RWPE2 (cell line): ENCODE data around the gene APOD.
"Not testable (repeated sequence)": the region's sequence is repeated elsewhere in the genome, so short reads cannot be mapped to it uniquely, and the experiment has no call there.

ENCODE experiments used
- ATAC-seq: fragments of 200-7000 bp; cut with Tn5 transposase; 3 replicates; pipeline ENCODE4 v1.9.1; 2021; ENCODE audit warnings: low read depth
- DNase-seq: peaks from one replicate; pipeline ENCODE4 v3.0.0-alpha.2; 2020; ENCODE audit warnings: low spot score
- H3K27ac ChIP-seq: fragments of 450-650 bp; 2 replicates; pipeline ENCODE4 v1.5.1; 2017; ENCODE audit warnings: mild to moderate bottlenecking; ENCODE audit not compliant: poor library complexity, severe bottlenecking
- H3K27me3 ChIP-seq: fragments of 250-450 bp; sonication (Bioruptor Pico); 2 replicates; pipeline ENCODE4 v1.5.1; 2021; ENCODE audit warnings: mild to moderate bottlenecking, moderate library complexity; ENCODE audit not compliant: insufficient read depth, poor library complexity, severe bottlenecking
- H3K36me3 ChIP-seq: fragments of 250-450 bp; sonication (Bioruptor Pico); 2 replicates; pipeline ENCODE4 v1.5.1; 2020; ENCODE audit warnings: low read depth, mild to moderate bottlenecking, moderate library complexity
- H3K4me1 ChIP-seq: fragments of 250-450 bp; sonication (Bioruptor Pico); 2 replicates; pipeline ENCODE4 v1.5.1; 2021; ENCODE audit warnings: mild to moderate bottlenecking, moderate library complexity; ENCODE audit not compliant: insufficient read depth, poor library complexity, severe bottlenecking
- H3K4me3 ChIP-seq: fragments of 250-450 bp; sonication (Bioruptor Pico); 2 replicates; pipeline ENCODE4 v1.5.1; 2021; ENCODE audit warnings: mild to moderate bottlenecking, moderate library complexity; ENCODE audit not compliant: severe bottlenecking
- H3K9me3 ChIP-seq: fragments of 250-450 bp; sonication (Bioruptor Pico); 2 replicates; pipeline ENCODE4 v1.5.1; 2021; ENCODE audit warnings: mild to moderate bottlenecking, moderate library complexity; ENCODE audit not compliant: severe bottlenecking

APOD gene

GRCh38 chr3:195624603-195625560, 41.1 kb upstream of the APOD start:
- H3K4me1 ChIP-seq, H3K9me3 ChIP-seq, H3K27me3 ChIP-seq, H3K4me3 ChIP-seq, H3K36me3 ChIP-seq, H3K27ac ChIP-seq: not testable (repeated sequence)
- DNase-seq, result peak; percentile 3
- peak; percentile 91 for ATAC-seq

DNA sequence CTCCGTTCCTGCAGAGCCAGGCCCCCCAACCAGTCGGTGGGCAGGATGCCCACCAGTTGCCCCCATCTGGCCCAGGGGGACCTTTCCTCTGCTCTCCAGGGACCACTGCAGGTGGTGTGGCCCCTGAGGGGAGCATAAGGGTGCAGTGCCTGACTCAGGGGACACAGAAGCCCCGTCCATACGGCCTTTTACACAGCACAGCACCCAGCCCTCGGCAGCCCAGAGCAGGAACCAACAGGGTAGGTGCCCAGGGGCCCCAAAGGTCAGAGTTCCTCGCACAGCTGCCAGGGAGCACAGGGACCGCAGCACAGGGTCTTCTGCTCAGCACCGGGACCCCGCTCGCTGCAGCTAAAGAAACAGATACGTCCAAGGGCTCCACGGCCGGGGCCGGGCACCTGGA, 40.4 kb upstream of the APOD start:
- not testable (repeated sequence) for H3K9me3 ChIP-seq, H3K4me3 ChIP-seq, H3K27ac ChIP-seq, H3K27me3 ChIP-seq, DNase-seq, H3K4me1 ChIP-seq, H3K36me3 ChIP-seq
- ATAC-seq, result peak; percentile 5; the same call in 1 of the 3 replicates

DNA sequence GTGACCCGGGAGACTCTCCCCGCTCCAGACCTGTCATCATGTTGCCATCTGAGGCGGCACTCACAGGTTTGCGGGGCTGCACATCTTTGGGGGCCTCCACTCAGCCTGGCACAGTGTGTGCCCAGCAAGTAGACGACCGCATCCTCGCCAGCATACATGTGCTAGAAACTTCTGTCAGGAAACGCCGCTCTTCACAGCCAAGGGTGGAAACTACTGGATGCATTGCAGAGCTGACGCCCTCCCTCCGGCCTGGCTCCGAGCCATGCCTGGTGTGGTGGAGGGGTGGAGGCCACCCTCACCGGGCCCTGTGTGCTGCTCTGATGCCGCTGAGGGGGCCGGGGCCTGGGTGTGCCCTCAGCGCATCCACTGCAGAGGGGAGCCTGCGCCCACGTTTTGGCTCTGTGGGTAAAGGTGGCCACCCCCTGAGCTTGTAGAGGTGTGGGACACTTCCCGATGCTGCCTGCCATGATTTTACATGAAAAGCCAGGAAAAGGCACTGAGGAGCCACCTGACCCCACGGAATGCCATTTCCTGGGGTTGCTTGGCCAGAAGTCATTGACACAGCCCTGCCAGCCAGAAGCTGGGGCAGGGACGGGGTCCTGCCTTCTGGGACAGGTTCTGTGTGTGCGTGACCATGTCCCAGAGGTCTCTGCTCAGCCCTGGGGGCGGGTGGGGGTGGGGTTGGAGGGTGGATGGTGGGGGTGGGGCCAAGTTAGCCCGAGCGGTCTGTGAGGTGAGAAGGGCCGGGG, 39.7 kb upstream of the APOD start:
- not testable (repeated sequence) for H3K27ac ChIP-seq, H3K36me3 ChIP-seq, H3K9me3 ChIP-seq, H3K4me3 ChIP-seq, ATAC-seq, H3K27me3 ChIP-seq, H3K4me1 ChIP-seq
- DNase-seq, result peak; percentile 18

DNA sequence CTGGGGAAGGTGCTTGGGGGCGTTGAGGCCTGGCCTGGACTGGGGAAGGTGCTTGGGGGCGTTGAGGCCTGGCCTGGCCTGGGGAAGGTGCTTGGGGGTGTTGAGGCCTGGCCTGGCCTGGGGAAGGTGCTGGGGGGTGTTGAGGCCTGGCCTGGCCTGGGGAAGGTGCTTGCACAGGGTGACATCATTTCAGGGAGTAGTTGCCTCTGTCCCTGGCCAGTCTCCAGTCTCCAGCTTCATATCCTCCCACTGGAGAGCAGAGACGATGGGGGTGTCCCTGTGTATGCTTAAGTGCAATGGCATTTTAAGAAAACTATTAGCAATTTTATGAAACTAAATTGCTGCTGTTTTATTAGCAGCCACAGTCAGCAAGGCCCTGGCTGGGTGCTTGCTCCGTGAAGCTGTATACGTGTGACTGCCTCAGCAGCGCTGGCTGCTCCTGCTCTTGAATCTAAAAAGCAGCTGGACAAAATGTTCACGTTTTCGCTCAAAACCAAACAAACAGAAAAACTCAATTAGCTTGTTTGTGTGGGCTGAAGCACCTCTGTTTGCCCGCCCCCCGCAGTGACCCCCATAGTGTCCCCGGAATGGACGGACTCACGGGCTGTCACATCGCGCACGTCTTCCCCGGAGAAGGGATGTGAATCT, 38.9 kb upstream of the APOD start:
- not testable (repeated sequence) for H3K27me3 ChIP-seq, H3K4me1 ChIP-seq, H3K4me3 ChIP-seq, H3K36me3 ChIP-seq, H3K9me3 ChIP-seq, H3K27ac ChIP-seq, ATAC-seq
- DNase-seq, result peak; percentile 13

GRCh38 chr3:195622012-195622411, 38.3 kb upstream of the APOD start:
- H3K36me3 ChIP-seq, ATAC-seq, H3K27ac ChIP-seq, H3K27me3 ChIP-seq, H3K4me1 ChIP-seq, H3K9me3 ChIP-seq, H3K4me3 ChIP-seq: not testable (repeated sequence)
- peak; percentile 17 for DNase-seq

DNA sequence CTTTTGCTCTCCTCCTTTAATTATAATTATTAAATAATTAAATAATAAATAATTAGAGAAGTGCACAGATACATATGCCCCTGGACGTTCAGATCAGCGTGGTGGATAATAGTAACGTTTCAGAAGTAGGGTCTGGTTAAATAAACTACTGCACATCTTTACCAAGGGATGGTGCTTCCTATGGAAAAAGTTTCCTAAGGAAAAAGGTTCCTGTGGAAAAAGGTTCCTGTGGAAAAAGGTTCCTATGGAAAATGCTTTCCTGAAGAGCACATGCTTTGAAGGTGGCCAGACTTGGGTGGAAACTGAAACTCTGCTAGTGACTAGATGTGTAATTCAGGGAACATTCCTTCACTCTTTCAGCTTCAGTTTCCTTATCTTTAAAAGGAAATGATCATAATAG, 37.4 kb upstream of the APOD start:
- H3K4me3 ChIP-seq, H3K27me3 ChIP-seq, H3K27ac ChIP-seq, DNase-seq, H3K9me3 ChIP-seq, ATAC-seq, H3K36me3 ChIP-seq, H3K4me1 ChIP-seq: not testable (repeated sequence)

GRCh38 chr3:195620476-195620875, 36.7 kb upstream of the APOD start:
- DNase-seq, result peak; percentile 26
- H3K9me3 ChIP-seq, H3K4me1 ChIP-seq, H3K36me3 ChIP-seq, ATAC-seq, H3K27ac ChIP-seq, H3K27me3 ChIP-seq, H3K4me3 ChIP-seq: not testable (repeated sequence)

DNA sequence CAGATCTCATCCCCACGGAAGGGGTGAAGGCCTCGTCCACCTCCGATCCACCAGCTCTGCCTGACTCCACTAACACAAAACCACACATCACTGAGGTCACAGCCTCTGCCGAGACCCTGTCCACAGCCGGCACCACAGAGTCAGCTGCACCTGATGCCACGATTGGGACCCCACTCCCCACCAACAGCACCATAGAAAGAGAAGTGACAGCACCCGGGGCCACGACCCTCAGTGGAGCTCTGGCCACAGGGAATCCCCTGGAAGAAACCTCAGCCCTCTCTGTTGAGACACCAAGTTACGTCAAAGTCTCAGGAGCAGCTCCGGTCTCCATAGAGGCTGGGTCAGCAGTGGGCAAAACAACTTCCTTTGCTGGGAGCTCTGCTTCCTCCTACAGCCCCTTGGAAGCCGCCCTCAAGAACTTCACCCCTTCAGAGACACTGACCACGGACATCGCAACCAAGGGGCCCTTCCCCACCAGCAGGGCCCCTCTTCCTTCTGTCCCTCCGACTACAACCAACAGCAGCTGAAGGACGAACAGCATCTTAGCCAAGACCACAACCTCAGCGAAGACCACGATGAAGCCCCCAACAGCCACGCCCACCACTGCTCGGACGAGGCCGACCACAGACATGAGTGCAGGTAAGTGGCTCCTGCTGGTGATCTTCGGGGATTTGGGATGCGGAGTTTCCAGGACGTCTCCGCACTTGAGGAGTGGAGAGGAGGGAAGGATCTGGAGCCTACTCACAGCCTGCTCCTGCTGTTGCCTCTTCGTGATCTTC, 36.0 kb upstream of the APOD start:
- H3K4me1 ChIP-seq, ATAC-seq, H3K4me3 ChIP-seq, H3K27me3 ChIP-seq, H3K9me3 ChIP-seq, H3K27ac ChIP-seq, H3K36me3 ChIP-seq: not testable (repeated sequence)
- DNase-seq, result peak; percentile 38

- ATAC-seq, H3K9me3 ChIP-seq: not testable (repeated sequence)
- DNase-seq, result peak; percentile 68
These were observed 34.3 kb upstream of the APOD start for GRCh38 chr3:195617784-195618659.

DNA sequence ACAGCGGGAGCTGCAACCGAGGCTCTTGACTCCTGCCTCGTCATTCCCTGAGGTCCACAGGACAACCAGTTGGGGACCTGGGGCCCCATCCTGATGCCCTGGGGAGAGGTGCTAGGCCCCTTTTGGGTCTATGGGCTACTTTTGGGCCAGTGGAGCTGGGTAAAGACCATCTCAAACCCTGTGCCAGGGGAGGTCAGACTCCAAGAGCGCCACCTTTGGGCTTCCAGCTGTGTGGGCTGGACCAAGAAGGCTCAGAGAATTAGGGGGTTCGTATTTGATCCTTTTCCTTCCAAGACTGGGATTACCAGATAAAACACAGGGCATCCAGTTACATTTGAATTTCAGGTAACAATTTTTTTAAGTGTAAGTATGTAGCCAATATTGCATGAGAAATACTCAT, 33.4 kb upstream of the APOD start:
- H3K36me3 ChIP-seq, ATAC-seq, H3K9me3 ChIP-seq, H3K4me3 ChIP-seq, H3K27me3 ChIP-seq, H3K27ac ChIP-seq, H3K4me1 ChIP-seq: not testable (repeated sequence)
- peak; percentile 8 for DNase-seq

More at GRCh38 chr3:195617784-195618659, 34.3 kb upstream of the APOD start:
- H3K4me1 ChIP-seq, H3K27ac ChIP-seq, H3K36me3 ChIP-seq, H3K27me3 ChIP-seq, H3K4me3 ChIP-seq: not testable (repeated sequence)
